ENCODE measurements around the gene LYVE1.

The LYVE1 gene

GRCh38 chr11:10568486-10568941 lies at the start of gene LYVE1:
TSS of gene LYVE1 (minus strand) at chr11:10568665. CDS start at chr11:10568532, 133 bp downstream.
- Mint-ChIP-seq H3K9me3 (no peaks in the 10 kb centered on the region), H3K4me1 (ENCODE audit: low read depth) (no peaks in the 10 kb centered on the region), H3K4me3 (no peak within 1 kb of the TSS), H3K36me3 (ENCODE audit: low read depth) (no peaks in the 10 kb centered on the region), H3K27ac (no peak within 1 kb of the TSS), H3K27me3 (ENCODE audit: low read depth) (peaks cover 11% of the 10 kb centered on the region)
- no peak for DNase-seq (ENCODE audit: low spot score)

GRCh38 chr11:10617551-10617950 lies 49.1 kb upstream of the LYVE1 start:
- Mint-ChIP-seq H3K9me3 (no peaks in the 10 kb centered on the region), H3K36me3 (ENCODE audit: low read depth) (no peaks in the 10 kb centered on the region), H3K4me1 (ENCODE audit: low read depth) (no peaks in the 10 kb centered on the region), H3K27me3 (ENCODE audit: low read depth) (peaks cover 19% of the 10 kb centered on the region), H3K27ac (no peak overlapping the region), H3K4me3 (no peak overlapping the region)
- DNase-seq (ENCODE audit: low spot score) = no peak

- Mint-ChIP-seq H3K4me1 (ENCODE audit: low read depth) (no peaks in the 10 kb centered on the region), H3K36me3 (ENCODE audit: low read depth) (no peaks in the 10 kb centered on the region), H3K9me3 (no peaks in the 10 kb centered on the region), H3K4me3 (no peak overlapping the region), H3K27me3 (ENCODE audit: low read depth) (peaks cover 28% of the 10 kb centered on the region), H3K27ac (no peak overlapping the region)
- DNase-seq (ENCODE audit: low spot score) = no peak
Observed at GRCh38 chr11:10611979-10612862, 43.8 kb upstream of the LYVE1 start.

- peaks cover 31% of the 10 kb centered on the region for H3K27me3 Mint-ChIP-seq (ENCODE audit: low read depth)
- no peaks in the 10 kb centered on the region for H3K36me3 Mint-ChIP-seq (ENCODE audit: low read depth)
- peaks cover 5% of the 10 kb centered on the region for H3K4me1 Mint-ChIP-seq (ENCODE audit: low read depth)
- H3K4me3 Mint-ChIP-seq = no peak overlapping the region
- no peaks in the 10 kb centered on the region for H3K9me3 Mint-ChIP-seq
- no peak for DNase-seq (ENCODE audit: low spot score)
- H3K27ac Mint-ChIP-seq = no peak overlapping the region
Observed at GRCh38 chr11:10609636-10610035, 41.2 kb upstream of the LYVE1 start.

- Mint-ChIP-seq H3K27me3 (ENCODE audit: low read depth) (peaks cover 26% of the 10 kb centered on the region), H3K4me3 (no peak overlapping the region), H3K4me1 (ENCODE audit: low read depth) (peaks cover 5% of the 10 kb centered on the region), H3K27ac (no peak overlapping the region), H3K36me3 (ENCODE audit: low read depth) (no peaks in the 10 kb centered on the region), H3K9me3 (no peaks in the 10 kb centered on the region)
- DNase-seq (ENCODE audit: low spot score) = no peak
Observed at GRCh38 chr11:10608584-10608983, 40.1 kb upstream of the LYVE1 start.

- peaks cover 5% of the 10 kb centered on the region for H3K4me1 Mint-ChIP-seq (ENCODE audit: low read depth)
- no peak overlapping the region for H3K27ac Mint-ChIP-seq
- no peak for DNase-seq (ENCODE audit: low spot score)
- no peak overlapping the region for H3K4me3 Mint-ChIP-seq
- no peaks in the 10 kb centered on the region for H3K36me3 Mint-ChIP-seq (ENCODE audit: low read depth)
- no peaks in the 10 kb centered on the region for H3K9me3 Mint-ChIP-seq
- H3K27me3 Mint-ChIP-seq (ENCODE audit: low read depth) = peaks cover 17% of the 10 kb centered on the region
Observed at GRCh38 chr11:10607462-10608132, 39.1 kb upstream of the LYVE1 start.

- Mint-ChIP-seq H3K9me3 (no peaks in the 10 kb centered on the region), H3K4me3 (no peak overlapping the region), H3K27me3 (ENCODE audit: low read depth) (peaks cover 10% of the 10 kb centered on the region), H3K4me1 (ENCODE audit: low read depth) (peaks cover 5% of the 10 kb centered on the region), H3K36me3 (ENCODE audit: low read depth) (no peaks in the 10 kb centered on the region), H3K27ac (no peak overlapping the region)
- no peak for DNase-seq (ENCODE audit: low spot score)
Observed at GRCh38 chr11:10606536-10607208, 38.2 kb upstream of the LYVE1 start.

GRCh38 chr11:10605941-10606381 lies 37.5 kb upstream of the LYVE1 start:
- Mint-ChIP-seq H3K27ac (no peak overlapping the region), H3K36me3 (ENCODE audit: low read depth) (no peaks in the 10 kb centered on the region), H3K9me3 (no peaks in the 10 kb centered on the region), H3K4me3 (no peak overlapping the region), H3K27me3 (ENCODE audit: low read depth) (peaks cover 5% of the 10 kb centered on the region), H3K4me1 (ENCODE audit: low read depth) (peaks cover 5% of the 10 kb centered on the region)
- no peak for DNase-seq (ENCODE audit: low spot score)

GRCh38 chr11:10604798-10605197 lies 36.3 kb upstream of the LYVE1 start:
- no peak for DNase-seq (ENCODE audit: low spot score)
- Mint-ChIP-seq H3K36me3 (ENCODE audit: low read depth) (no peaks in the 10 kb centered on the region), H3K27ac (no peak overlapping the region), H3K4me3 (no peak overlapping the region), H3K4me1 (ENCODE audit: low read depth) (peaks cover 5% of the 10 kb centered on the region), H3K9me3 (no peaks in the 10 kb centered on the region), H3K27me3 (ENCODE audit: low read depth) (peaks cover 5% of the 10 kb centered on the region)

GRCh38 chr11:10604340-10604748 lies 35.9 kb upstream of the LYVE1 start:
- Mint-ChIP-seq H3K9me3 (no peaks in the 10 kb centered on the region), H3K27me3 (ENCODE audit: low read depth) (peaks cover 5% of the 10 kb centered on the region), H3K27ac (no peak overlapping the region), H3K4me3 (no peak overlapping the region), H3K36me3 (ENCODE audit: low read depth) (no peaks in the 10 kb centered on the region), H3K4me1 (ENCODE audit: low read depth) (peaks cover 5% of the 10 kb centered on the region)
- no peak for DNase-seq (ENCODE audit: low spot score)

GRCh38 chr11:10603721-10604297 lies 35.3 kb upstream of the LYVE1 start:
- H3K4me3 Mint-ChIP-seq = no peak overlapping the region
- no peaks in the 10 kb centered on the region for H3K9me3 Mint-ChIP-seq
- peaks cover 5% of the 10 kb centered on the region for H3K4me1 Mint-ChIP-seq (ENCODE audit: low read depth)
- peaks cover 5% of the 10 kb centered on the region for H3K27me3 Mint-ChIP-seq (ENCODE audit: low read depth)
- DNase-seq (ENCODE audit: low spot score) = no peak
- H3K27ac Mint-ChIP-seq = no peak overlapping the region
- no peaks in the 10 kb centered on the region for H3K36me3 Mint-ChIP-seq (ENCODE audit: low read depth)

GRCh38 chr11:10602945-10603344 lies 34.5 kb upstream of the LYVE1 start:
- Mint-ChIP-seq H3K27me3 (ENCODE audit: low read depth) (peaks cover 2% of the 10 kb centered on the region), H3K36me3 (ENCODE audit: low read depth) (no peaks in the 10 kb centered on the region), H3K27ac (no peak overlapping the region), H3K4me1 (ENCODE audit: low read depth) (peaks cover 5% of the 10 kb centered on the region), H3K9me3 (no peaks in the 10 kb centered on the region), H3K4me3 (no peak overlapping the region)
- no peak for DNase-seq (ENCODE audit: low spot score)

GRCh38 chr11:10602366-10602765 lies 33.9 kb upstream of the LYVE1 start:
- Mint-ChIP-seq H3K27me3 (ENCODE audit: low read depth) (peaks cover 2% of the 10 kb centered on the region), H3K9me3 (no peaks in the 10 kb centered on the region), H3K36me3 (ENCODE audit: low read depth) (no peaks in the 10 kb centered on the region), H3K27ac (no peak overlapping the region), H3K4me1 (ENCODE audit: low read depth) (peaks cover 5% of the 10 kb centered on the region), H3K4me3 (no peak overlapping the region)
- DNase-seq (ENCODE audit: low spot score) = no peak
